CD14-positive monocyte (primary cell): Measurements from ENCODE around the gene AHNAK. TPM values are rescaled to one million over a fixed set of nuclear protein-coding genes. Genes with fewer than 3 reads are reported as not detected.
A peak's percentile ranks its signal among the peaks of the same experiment; 100 is the strongest.

Source experiments
- DNase-seq, 3 donors: peaks; one replicate each; pipeline ENCODE4 v3.0.0-alpha.2; 2011 to 2022
- H2AFZ ChIP-seq: 2 replicates; pipeline ENCODE4 v1.6.0; 2012; ENCODE audit warnings: mild to moderate bottlenecking, low read depth, low read length, inconsistent platforms; ENCODE audit not compliant: insufficient read depth, poor library complexity, severe bottlenecking
- H3K27ac ChIP-seq, 2 donors: 1 replicate in 1 of 2; 2 replicates in 1 of 2; pipeline ENCODE4 v1.5.1; 2012 to 2013; ENCODE audit warnings: low read length in 2 of 2, control low read depth in 1 of 2, inconsistent platforms in 1 of 2, low read depth in 1 of 2, mild to moderate bottlenecking in 1 of 2
- H3K27me3 ChIP-seq, 2 donors: one replicate each; pipeline versions ENCODE4 v1.6.0 to v1.6.1; 2011 to 2013; ENCODE audit warnings: low read length in 2 of 2; ENCODE audit not compliant: control insufficient read depth in 2 of 2, insufficient read depth in 2 of 2
- H3K36me3 ChIP-seq, 2 donors: replicated peaks in 1 of 2; 1 replicate in 1 of 2; 2 replicates in 1 of 2; pipeline versions ENCODE4 v1.5.1 to v1.6.1; 2012 to 2013; ENCODE audit warnings: low read length in 2 of 2, control low read depth in 1 of 2, inconsistent platforms in 1 of 2, mild to moderate bottlenecking in 1 of 2; ENCODE audit not compliant: insufficient read depth in 2 of 2, control insufficient read depth in 1 of 2
- H3K4me1 ChIP-seq, 2 donors: 1 replicate in 1 of 2; 2 replicates in 1 of 2; pipeline versions ENCODE4 v1.5.1 to v1.6.1; 2012 to 2013; ENCODE audit warnings: low read length in 2 of 2, control low read depth in 1 of 2, inconsistent platforms in 1 of 2, mild to moderate bottlenecking in 1 of 2, moderate library complexity in 1 of 2; ENCODE audit not compliant: insufficient read depth in 2 of 2, control insufficient read depth in 1 of 2
- H3K4me2 ChIP-seq: replicated peaks from 2 replicates; pipeline ENCODE3; 2012; ENCODE audit warnings: low read length, moderate library complexity, mild to moderate bottlenecking; ENCODE audit not compliant: poor library complexity, severe bottlenecking; ENCODE audit errors: extremely low read depth
- H3K4me3 ChIP-seq, 3 experiments: fragments of 200-600 bp in 1 of 3; sonication (generic) in 1 of 3; replicated peaks in 1 of 3; 1 replicate in 2 of 3; 2 replicates in 1 of 3; pipeline ENCODE4 v1.5.1; 2011 to 2013; ENCODE audit warnings: low read length in 3 of 3, mild to moderate bottlenecking in 3 of 3, control low read depth in 2 of 3, low read depth in 2 of 3, inconsistent platforms in 1 of 3, moderate library complexity in 1 of 3
- H3K79me2 ChIP-seq: 2 replicates; pipeline ENCODE4 v1.6.0; 2012; ENCODE audit warnings: mild to moderate bottlenecking, control low read depth, inconsistent platforms, low read length, moderate library complexity; ENCODE audit not compliant: insufficient read depth
- H3K9ac ChIP-seq: 2 replicates; pipeline ENCODE4 v1.6.0; 2017; ENCODE audit warnings: low read length, mild to moderate bottlenecking; ENCODE audit not compliant: insufficient read depth, poor library complexity, severe bottlenecking
- H3K9me3 ChIP-seq, 2 donors: replicated peaks in 1 of 2; 1 replicate in 1 of 2; 2 replicates in 1 of 2; pipeline versions ENCODE4 v1.5.1 to v1.6.1; 2012 to 2013; ENCODE audit warnings: low read length in 2 of 2, control low read depth in 1 of 2; ENCODE audit not compliant: control insufficient read depth in 1 of 2, insufficient read depth in 1 of 2
- H4K20me1 ChIP-seq: 2 replicates; pipeline ENCODE4 v1.6.0; 2012; ENCODE audit warnings: mild to moderate bottlenecking, low read length, control low read depth, moderate library complexity; ENCODE audit not compliant: insufficient read depth
- H3K27ac Mint-ChIP-seq, 7 donors: one replicate each; pipeline ENCODE4 v1.8.0; 2020; ENCODE audit warnings: mild to moderate bottlenecking in 7 of 7, mixed read lengths in 7 of 7, moderate library complexity in 6 of 7, inconsistent platforms in 2 of 7
- H3K27me3 Mint-ChIP-seq, 3 donors: one replicate each; pipeline ENCODE4 v1.8.0; 2021 to 2022; ENCODE audit warnings: low read depth in 3 of 3, mild to moderate bottlenecking in 3 of 3, mixed read lengths in 3 of 3, moderate library complexity in 3 of 3, inconsistent platforms in 1 of 3
- H3K36me3 Mint-ChIP-seq, 2 donors: one replicate each; pipeline ENCODE4 v1.8.0; 2020; ENCODE audit warnings: mixed read lengths in 2 of 2, inconsistent platforms in 1 of 2, mild to moderate bottlenecking in 1 of 2
- H3K4me1 Mint-ChIP-seq: one replicate; pipeline ENCODE4 v1.8.0; 2020; ENCODE audit warnings: mild to moderate bottlenecking, mixed read lengths
- H3K4me3 Mint-ChIP-seq, 2 donors: one replicate each; pipeline ENCODE4 v1.8.0; 2020; ENCODE audit warnings: mild to moderate bottlenecking in 2 of 2, mixed read lengths in 2 of 2, moderate library complexity in 1 of 2
- H3K9me3 Mint-ChIP-seq, 7 donors: one replicate each; pipeline ENCODE4 v1.8.0; 2020 to 2022; ENCODE audit warnings: mixed read lengths in 7 of 7, mild to moderate bottlenecking in 6 of 7, moderate library complexity in 6 of 7, inconsistent platforms in 2 of 7
- WGBS: methylation state at CpG from one replicate; pipeline ENCODE4 v1.1.5; 2013; ENCODE audit warnings: missing lambda C conversion rate; ENCODE audit not compliant: insufficient coverage; 5-methylcytosine and 5-hydroxymethylcytosine counted together
- intact Hi-C, 2 donors: fragments of 100-400 bp; cut with micrococcal nuclease; formaldehyde crosslinking; loops; one replicate each; pipeline versions ENCODE4 v1.15.0 to v1.15.1; 2023
- polyA plus RNA-seq, 3 donors: library from polyadenylated mRNA; depleted of rRNA in 1 of 3; unstranded in 2 of 3; stranded (reverse) in 1 of 3; fragments of 300-500 nt in 2 of 3; fragments of >200 nt in 1 of 3; fragmentation: Illumina TruSeq in 2 of 3; gene quantifications; 1 replicate in 2 of 3; 2 replicates in 1 of 3; pipeline ENCODE4 v1.2.3, GENCODE V29; 2012 to 2021
- TF ChIP-seq, protein P1 (sequence below): fragments of 200-600 bp; IDR thresholded peaks from one replicate; pipeline ENCODE4 v1.8.0; 2022; ENCODE audit warnings: antibody characterized with exemption, mild to moderate bottlenecking

Gene AHNAK
- polyA plus RNA-seq, 3 donors: 80.0 to 201 (median 103) TPM

DNA sequence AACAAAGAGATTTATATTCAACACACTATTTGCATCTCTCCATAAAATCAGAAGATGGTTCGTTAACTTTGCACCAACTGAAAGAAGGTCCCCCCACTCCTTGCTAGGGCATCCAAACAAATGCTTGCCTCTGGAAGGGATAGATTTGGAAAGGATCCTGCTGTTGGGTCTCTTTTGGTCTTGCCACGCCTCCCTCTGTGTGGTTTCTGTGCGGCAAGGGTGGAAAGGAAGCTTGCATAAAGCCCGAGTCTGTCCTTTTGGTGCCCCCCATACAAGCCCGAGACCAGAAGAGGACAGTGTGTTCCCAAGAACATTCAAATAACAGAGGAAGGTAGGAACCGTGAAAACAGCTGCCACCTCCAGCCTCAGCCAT lies 112.7 kb downstream of the AHNAK start:
- Histone ChIP-seq H2AFZ (peak overlapping the region; percentile 67), H3K4me1 (peaks cover 74 to 82% of the 10 kb centered on the region in 2 donors), H3K9me3 (no peaks in the 10 kb centered on the region), H3K4me3 (peak overlapping the region in 2 of 3 experiments; percentile 1 to 31), H3K36me3 (no peaks in the 10 kb centered on the region), H4K20me1 (no peaks in the 10 kb centered on the region), H3K9ac (peak overlapping the region; percentile 28), H3K27ac (peak overlapping the region; percentile 42 to 96), H3K27me3 (no peaks in the 10 kb centered on the region), H3K79me2 (no peaks in the 10 kb centered on the region), H3K4me2 (peak overlapping the region; percentile 53)
- H3K27me3 Mint-ChIP-seq: no peaks in the 10 kb centered on the region
- TF ChIP-seq, protein P1, sequence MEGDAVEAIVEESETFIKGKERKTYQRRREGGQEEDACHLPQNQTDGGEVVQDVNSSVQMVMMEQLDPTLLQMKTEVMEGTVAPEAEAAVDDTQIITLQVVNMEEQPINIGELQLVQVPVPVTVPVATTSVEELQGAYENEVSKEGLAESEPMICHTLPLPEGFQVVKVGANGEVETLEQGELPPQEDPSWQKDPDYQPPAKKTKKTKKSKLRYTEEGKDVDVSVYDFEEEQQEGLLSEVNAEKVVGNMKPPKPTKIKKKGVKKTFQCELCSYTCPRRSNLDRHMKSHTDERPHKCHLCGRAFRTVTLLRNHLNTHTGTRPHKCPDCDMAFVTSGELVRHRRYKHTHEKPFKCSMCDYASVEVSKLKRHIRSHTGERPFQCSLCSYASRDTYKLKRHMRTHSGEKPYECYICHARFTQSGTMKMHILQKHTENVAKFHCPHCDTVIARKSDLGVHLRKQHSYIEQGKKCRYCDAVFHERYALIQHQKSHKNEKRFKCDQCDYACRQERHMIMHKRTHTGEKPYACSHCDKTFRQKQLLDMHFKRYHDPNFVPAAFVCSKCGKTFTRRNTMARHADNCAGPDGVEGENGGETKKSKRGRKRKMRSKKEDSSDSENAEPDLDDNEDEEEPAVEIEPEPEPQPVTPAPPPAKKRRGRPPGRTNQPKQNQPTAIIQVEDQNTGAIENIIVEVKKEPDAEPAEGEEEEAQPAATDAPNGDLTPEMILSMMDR: no peak
- WGBS: 0% methylated on average over 3 of the region's 6 CpGs
- peaks cover 72% of the 10 kb centered on the region for H3K4me1 Mint-ChIP-seq
- DNase-seq: no peak
- intact Hi-C loops: no loop called here
- peak overlapping the region; percentile 59 to 83 for H3K4me3 Mint-ChIP-seq
- H3K9me3 Mint-ChIP-seq: peaks cover 0 to 3% (median 0%) of the 10 kb centered on the region in 7 donors
- H3K27ac Mint-ChIP-seq: peak overlapping the region; percentile 62 to 91 (median 88)
- peaks cover 0 to 6% of the 10 kb centered on the region in 2 donors for H3K36me3 Mint-ChIP-seq

DNA sequence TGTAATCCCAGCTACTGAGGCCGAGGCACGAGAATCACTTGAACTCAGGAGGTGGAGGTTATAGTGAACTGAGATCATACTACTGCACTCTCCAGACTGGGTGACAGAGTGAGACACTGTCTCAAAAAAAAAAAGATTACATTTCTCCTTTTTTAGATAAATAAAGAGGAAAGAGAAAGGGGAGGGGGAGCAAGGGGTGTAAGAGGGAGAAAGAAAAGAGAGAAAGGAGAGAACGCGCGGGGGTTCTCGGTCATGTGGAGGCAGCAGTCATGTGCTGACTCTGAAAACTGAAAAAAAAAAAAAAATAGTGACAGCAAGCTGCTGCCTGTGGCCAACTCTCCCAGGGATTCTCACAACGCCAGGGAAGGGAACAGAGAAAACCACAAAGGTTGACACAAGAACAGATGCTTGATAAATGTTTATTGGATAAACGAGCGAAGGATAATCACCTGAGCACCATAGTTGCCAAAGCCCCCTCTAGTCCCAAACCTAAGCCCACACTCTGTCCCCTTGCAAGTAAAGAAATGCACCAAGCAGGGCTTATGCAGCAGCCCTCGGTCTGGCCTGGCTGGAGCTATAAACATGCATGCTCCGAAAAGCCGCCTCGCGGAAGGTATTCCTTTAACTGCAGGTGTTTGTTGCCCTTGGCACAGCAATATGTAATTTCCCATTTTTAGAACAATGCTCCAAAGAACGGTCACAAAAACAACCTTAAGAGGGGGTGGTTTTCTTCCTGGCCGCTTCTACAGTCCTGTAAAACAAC lies 113.3 kb downstream of the AHNAK start:
- H3K4me3 ChIP-seq: peak overlapping the region in 2 of 3 experiments; percentile 1 to 31
- H2AFZ ChIP-seq: peak overlapping the region; percentile 67
- peaks cover 0 to 3% (median 0%) of the 10 kb centered on the region in 7 donors for H3K9me3 Mint-ChIP-seq
- H3K27me3 Mint-ChIP-seq: no peaks in the 10 kb centered on the region
- TF ChIP-seq, protein P1: no peak
- H3K27ac ChIP-seq: peak overlapping the region; percentile 42 to 96
- peak overlapping the region; percentile 62 to 91 (median 88) for H3K27ac Mint-ChIP-seq
- H3K36me3 Mint-ChIP-seq: peaks cover 0 to 6% of the 10 kb centered on the region in 2 donors
- peak in 1 of 3 donors; percentile 36 for DNase-seq
- H3K4me1 ChIP-seq: peaks cover 80 to 88% of the 10 kb centered on the region in 2 donors
- no peaks in the 10 kb centered on the region for H4K20me1 ChIP-seq
- peak overlapping the region; percentile 28 for H3K9ac ChIP-seq
- peak overlapping the region; percentile 52 to 83 for H3K4me3 Mint-ChIP-seq
- H3K79me2 ChIP-seq: no peaks in the 10 kb centered on the region
- H3K4me1 Mint-ChIP-seq: peaks cover 77% of the 10 kb centered on the region
- intact Hi-C loops: no loop called here
- H3K36me3 ChIP-seq: no peaks in the 10 kb centered on the region
- H3K27me3 ChIP-seq: no peaks in the 10 kb centered on the region
- no peaks in the 10 kb centered on the region for H3K9me3 ChIP-seq
- peak overlapping the region; percentile 53 for H3K4me2 ChIP-seq
- 0% methylated on average over 4 of the region's 16 CpGs for WGBS
